Measurements from ENCODE around the gene RUNX1. TPM values are rescaled to one million over a fixed set of nuclear protein-coding genes. Genes with fewer than 3 reads are reported as not detected.

Gene RUNX1
- total RNA-seq, 2 donors from 2014 or later: 97.0 to 110 TPM

- H3K4me1 Mint-ChIP-seq: peaks cover 7% of the 10 kb centered on the region
- H3K36me3 Mint-ChIP-seq (ENCODE audit: low read depth): peaks cover 16% of the 10 kb centered on the region
- no peak overlapping the region for H3K4me3 Mint-ChIP-seq
- H3K27me3 Mint-ChIP-seq: no peaks in the 10 kb centered on the region
- H3K27ac Mint-ChIP-seq: no peak overlapping the region
- DNase-seq (no peak), ATAC-seq (no peak)
- H3K9me3 ChIP-seq (ENCODE audit: control insufficient read depth, low read length, poor library complexity, severe bottlenecking): no peaks in the 10 kb centered on the region
These were observed 251.1 kb downstream of the RUNX1 start for GRCh38 chr21:34797921-34798535.

GRCh38 chr21:34797201-34797525, 251.9 kb downstream of the RUNX1 start:
- Mint-ChIP-seq H3K27me3 (no peaks in the 10 kb centered on the region), H3K36me3 (ENCODE audit: low read depth) (peaks cover 16% of the 10 kb centered on the region), H3K27ac (no peak overlapping the region), H3K4me3 (no peak overlapping the region), H3K4me1 (peaks cover 4% of the 10 kb centered on the region)
- H3K9me3 ChIP-seq (ENCODE audit: control insufficient read depth, low read length, poor library complexity, severe bottlenecking): no peaks in the 10 kb centered on the region
- DNase-seq (no peak), ATAC-seq (no peak)

GRCh38 chr21:34796518-34797200, 252.4 kb downstream of the RUNX1 start:
- peaks cover 2% of the 10 kb centered on the region for H3K4me1 Mint-ChIP-seq
- H3K27ac Mint-ChIP-seq: peak overlapping the region; percentile 24
- ATAC-seq (no peak), DNase-seq (no peak)
- H3K9me3 ChIP-seq (ENCODE audit: control insufficient read depth, low read length, poor library complexity, severe bottlenecking): no peaks in the 10 kb centered on the region
- H3K4me3 Mint-ChIP-seq: no peak overlapping the region
- H3K27me3 Mint-ChIP-seq: no peaks in the 10 kb centered on the region
- H3K36me3 Mint-ChIP-seq (ENCODE audit: low read depth): peaks cover 16% of the 10 kb centered on the region

GRCh38 chr21:34795548-34796180, 253.4 kb downstream of the RUNX1 start:
- ATAC-seq (no peak), DNase-seq (no peak)
- Mint-ChIP-seq H3K27me3 (no peaks in the 10 kb centered on the region), H3K36me3 (ENCODE audit: low read depth) (peaks cover 16% of the 10 kb centered on the region), H3K4me3 (no peak overlapping the region), H3K27ac (peak overlapping the region; percentile 24), H3K4me1 (no peaks in the 10 kb centered on the region)
- no peaks in the 10 kb centered on the region for H3K9me3 ChIP-seq (ENCODE audit: control insufficient read depth, low read length, poor library complexity, severe bottlenecking)

DNA sequence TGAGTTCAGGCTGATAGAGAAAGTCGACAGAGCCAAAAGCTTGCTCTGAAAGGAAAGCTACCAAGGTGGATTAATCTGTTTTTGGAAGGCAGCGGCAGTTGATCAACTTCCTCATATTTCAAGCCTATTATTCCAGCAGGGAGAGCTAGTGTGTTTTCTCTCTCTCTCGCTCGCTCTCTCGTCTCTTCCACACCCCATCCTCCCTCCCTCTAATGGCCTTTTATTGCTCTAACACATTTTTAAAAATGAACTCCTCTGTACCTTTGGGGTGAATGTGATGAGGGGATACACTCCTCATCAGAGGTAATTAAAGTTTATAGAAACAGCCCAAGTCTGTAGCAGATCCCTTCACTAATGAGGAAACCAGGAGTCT, 253.9 kb downstream of the RUNX1 start:
- H3K9me3 ChIP-seq (ENCODE audit: control insufficient read depth, low read length, poor library complexity, severe bottlenecking): no peaks in the 10 kb centered on the region
- H3K36me3 Mint-ChIP-seq (ENCODE audit: low read depth): peaks cover 16% of the 10 kb centered on the region
- H3K27ac Mint-ChIP-seq: peak overlapping the region; percentile 24
- no peak for ATAC-seq
- no peaks in the 10 kb centered on the region for H3K4me1 Mint-ChIP-seq
- H3K27me3 Mint-ChIP-seq: no peaks in the 10 kb centered on the region
- no peak overlapping the region for H3K4me3 Mint-ChIP-seq
- DNase-seq: no peak

DNA sequence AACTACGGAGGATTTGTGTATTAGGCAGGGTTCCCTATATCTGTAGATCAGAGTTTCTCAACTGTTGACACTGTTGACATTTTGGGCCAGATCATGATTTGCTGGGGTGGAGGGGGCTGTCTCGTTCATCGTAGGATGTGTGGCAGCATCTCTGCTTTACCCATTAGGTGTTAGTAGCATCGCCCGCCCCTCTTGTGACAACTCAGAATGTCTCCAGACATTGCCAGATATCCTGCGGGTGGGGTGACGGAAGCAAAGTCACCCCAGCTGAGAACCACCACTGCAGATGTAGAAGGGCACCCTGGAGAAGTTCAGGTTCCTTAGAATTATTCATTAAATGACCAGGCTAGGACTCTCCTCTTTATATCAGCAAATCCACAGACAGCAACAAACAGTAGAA, 254.4 kb downstream of the RUNX1 start:
- DNase-seq: no peak
- Mint-ChIP-seq H3K36me3 (ENCODE audit: low read depth) (peaks cover 16% of the 10 kb centered on the region), H3K27ac (no peak overlapping the region)

GRCh38 chr21:34793471-34793870, 255.6 kb downstream of the RUNX1 start:
- no peak for DNase-seq
- peaks cover 11% of the 10 kb centered on the region for H3K36me3 Mint-ChIP-seq (ENCODE audit: low read depth)
- no peak for ATAC-seq

More for the DNA sequence above, 254.4 kb downstream of the RUNX1 start:
- no peaks in the 10 kb centered on the region for H3K9me3 ChIP-seq (ENCODE audit: control insufficient read depth, low read length, poor library complexity, severe bottlenecking)
- Mint-ChIP-seq H3K4me1 (no peaks in the 10 kb centered on the region), H3K4me3 (no peak overlapping the region), H3K27me3 (no peaks in the 10 kb centered on the region)
- no peak for ATAC-seq

GRCh38 chr21:34792504-34793089, 256.5 kb downstream of the RUNX1 start:
- H3K4me3 Mint-ChIP-seq: no peak overlapping the region
- ATAC-seq: no peak
- DNase-seq: no peak
- peaks cover 7% of the 10 kb centered on the region for H3K36me3 Mint-ChIP-seq (ENCODE audit: low read depth)
- no peaks in the 10 kb centered on the region for H3K27me3 Mint-ChIP-seq
- peaks cover 2% of the 10 kb centered on the region for H3K4me1 Mint-ChIP-seq
- H3K27ac Mint-ChIP-seq: no peak overlapping the region
- no peaks in the 10 kb centered on the region for H3K9me3 ChIP-seq (ENCODE audit: control insufficient read depth, low read length, poor library complexity, severe bottlenecking)

More at GRCh38 chr21:34793471-34793870, 255.6 kb downstream of the RUNX1 start:
- Mint-ChIP-seq H3K4me1 (peaks cover 2% of the 10 kb centered on the region), H3K27ac (no peak overlapping the region), H3K27me3 (no peaks in the 10 kb centered on the region), H3K4me3 (no peak overlapping the region)
- no peaks in the 10 kb centered on the region for H3K9me3 ChIP-seq (ENCODE audit: control insufficient read depth, low read length, poor library complexity, severe bottlenecking)

GRCh38 chr21:34791776-34792503, 257.2 kb downstream of the RUNX1 start:
- Mint-ChIP-seq H3K4me3 (no peak overlapping the region), H3K27ac (no peak overlapping the region), H3K27me3 (no peaks in the 10 kb centered on the region), H3K36me3 (ENCODE audit: low read depth) (peaks cover 7% of the 10 kb centered on the region), H3K4me1 (peaks cover 2% of the 10 kb centered on the region)
- ATAC-seq: no peak
- DNase-seq: no peak
- H3K9me3 ChIP-seq (ENCODE audit: control insufficient read depth, low read length, poor library complexity, severe bottlenecking): no peaks in the 10 kb centered on the region

GRCh38 chr21:34790834-34791233, 258.3 kb downstream of the RUNX1 start:
- Mint-ChIP-seq H3K4me1 (peaks cover 4% of the 10 kb centered on the region), H3K4me3 (no peak overlapping the region), H3K27ac (no peak overlapping the region), H3K27me3 (no peaks in the 10 kb centered on the region), H3K36me3 (ENCODE audit: low read depth) (peaks cover 7% of the 10 kb centered on the region)
- DNase-seq (no peak), ATAC-seq (no peak)
- H3K9me3 ChIP-seq (ENCODE audit: control insufficient read depth, low read length, poor library complexity, severe bottlenecking): no peaks in the 10 kb centered on the region

- Mint-ChIP-seq H3K27me3 (no peaks in the 10 kb centered on the region), H3K4me3 (no peak overlapping the region), H3K4me1 (peaks cover 4% of the 10 kb centered on the region), H3K27ac (no peak overlapping the region), H3K36me3 (ENCODE audit: low read depth) (peaks cover 7% of the 10 kb centered on the region)
- DNase-seq (no peak), ATAC-seq (no peak)
- no peaks in the 10 kb centered on the region for H3K9me3 ChIP-seq (ENCODE audit: control insufficient read depth, low read length, poor library complexity, severe bottlenecking)
These were observed 258.8 kb downstream of the RUNX1 start for GRCh38 chr21:34790341-34790740.

GRCh38 chr21:34788879-34789278, 260.2 kb downstream of the RUNX1 start:
- no peak for ATAC-seq
- H3K4me3 Mint-ChIP-seq: peak overlapping the region; percentile 5
- no peak for DNase-seq
- no peak overlapping the region for H3K27ac Mint-ChIP-seq
- H3K9me3 ChIP-seq (ENCODE audit: control insufficient read depth, low read length, poor library complexity, severe bottlenecking): no peaks in the 10 kb centered on the region
- no peaks in the 10 kb centered on the region for H3K27me3 Mint-ChIP-seq
- peaks cover 4% of the 10 kb centered on the region for H3K4me1 Mint-ChIP-seq
- no peaks in the 10 kb centered on the region for H3K36me3 Mint-ChIP-seq (ENCODE audit: low read depth)

DNA sequence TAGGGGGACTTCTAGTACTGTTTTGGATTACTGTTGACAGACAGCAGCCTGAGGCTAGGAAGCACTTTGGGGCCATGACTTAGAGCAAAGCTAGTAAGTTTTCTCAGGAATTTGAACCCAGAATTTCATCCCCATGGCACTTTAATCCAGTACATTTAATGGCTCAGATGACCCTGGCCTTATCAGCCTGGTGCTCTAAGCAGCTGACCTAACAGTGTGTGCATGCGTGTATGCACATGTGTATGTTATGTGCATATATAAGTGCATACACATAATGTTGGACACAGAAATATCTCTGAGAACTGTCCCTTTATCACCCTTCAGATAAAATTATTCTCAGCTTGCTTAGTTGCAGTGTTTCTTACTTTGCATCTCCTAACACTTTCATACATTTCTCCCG, 265.3 kb downstream of the RUNX1 start:
- H3K4me3 Mint-ChIP-seq: no peak overlapping the region
- no peaks in the 10 kb centered on the region for H3K9me3 ChIP-seq (ENCODE audit: control insufficient read depth, low read length, poor library complexity, severe bottlenecking)
- H3K27ac Mint-ChIP-seq: no peak overlapping the region
- ATAC-seq (no peak), DNase-seq (no peak)
- peaks cover 2% of the 10 kb centered on the region for H3K4me1 Mint-ChIP-seq
- H3K36me3 Mint-ChIP-seq (ENCODE audit: low read depth): no peaks in the 10 kb centered on the region
- H3K27me3 Mint-ChIP-seq: peaks cover 5% of the 10 kb centered on the region
